ENCODE data around the gene KLHL2.
A peak's percentile ranks its signal among the peaks of the same experiment; 100 is the strongest.

Gene KLHL2

DNA sequence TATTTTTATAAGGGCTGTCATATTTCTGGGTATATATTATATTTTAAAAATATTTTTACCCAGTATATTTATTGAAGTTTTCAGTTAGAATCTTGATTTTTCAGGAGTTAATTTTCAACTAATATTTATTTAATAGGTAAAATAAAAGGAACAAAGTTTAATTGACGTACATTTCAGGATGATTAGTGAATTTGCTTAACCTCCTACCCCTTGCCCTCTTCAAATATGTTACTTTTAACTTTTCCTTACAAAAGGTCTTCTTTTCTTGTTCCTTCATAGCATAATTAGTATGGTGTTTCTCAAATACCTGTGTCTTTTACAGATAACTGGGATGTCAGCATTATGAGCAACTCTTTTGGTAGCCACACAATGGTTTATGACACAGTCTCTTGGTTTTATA is 95.3 kb downstream of the KLHL2 start:
- no peaks in the 10 kb centered on the region for H3K9me3 ChIP-seq (ENCODE audit: control insufficient read depth, insufficient read depth, low read length)
- no peak overlapping the region for H3K9ac ChIP-seq (ENCODE audit: low read depth, low read length)
- H3K36me3 ChIP-seq (ENCODE audit: insufficient read depth, low read length), result peaks cover 4% of the 10 kb centered on the region
- no peaks in the 10 kb centered on the region for H3K4me1 ChIP-seq (ENCODE audit: insufficient read depth, low read length)

DNA sequence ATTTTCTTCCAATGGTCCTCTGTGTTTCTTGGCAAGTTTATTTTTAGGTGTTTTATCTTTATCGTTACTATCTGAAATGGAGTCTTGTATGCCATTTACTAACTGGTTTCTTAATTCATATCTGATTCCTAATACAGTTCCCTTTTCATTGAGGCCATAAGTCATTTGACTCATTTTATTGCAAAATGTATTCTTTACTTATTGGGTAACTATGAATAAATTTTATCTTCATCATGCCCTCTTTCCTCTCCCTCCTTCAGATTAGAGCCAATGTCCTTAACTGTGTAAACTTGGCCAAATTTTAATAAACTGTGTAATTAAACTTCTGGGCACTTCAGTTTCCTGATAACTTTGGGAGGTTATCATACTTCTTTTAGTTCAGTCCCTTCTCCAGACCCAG is 100.8 kb downstream of the KLHL2 start:
- H3K4me1 ChIP-seq (ENCODE audit: insufficient read depth, low read length), result no peaks in the 10 kb centered on the region
- no peaks in the 10 kb centered on the region for H3K9me3 ChIP-seq (ENCODE audit: control insufficient read depth, insufficient read depth, low read length)
- H3K9ac ChIP-seq (ENCODE audit: low read depth, low read length), result no peak overlapping the region
- peaks cover 4% of the 10 kb centered on the region; the same call in 1 of the 2 replicates for H3K36me3 ChIP-seq (ENCODE audit: insufficient read depth, low read length)

DNA sequence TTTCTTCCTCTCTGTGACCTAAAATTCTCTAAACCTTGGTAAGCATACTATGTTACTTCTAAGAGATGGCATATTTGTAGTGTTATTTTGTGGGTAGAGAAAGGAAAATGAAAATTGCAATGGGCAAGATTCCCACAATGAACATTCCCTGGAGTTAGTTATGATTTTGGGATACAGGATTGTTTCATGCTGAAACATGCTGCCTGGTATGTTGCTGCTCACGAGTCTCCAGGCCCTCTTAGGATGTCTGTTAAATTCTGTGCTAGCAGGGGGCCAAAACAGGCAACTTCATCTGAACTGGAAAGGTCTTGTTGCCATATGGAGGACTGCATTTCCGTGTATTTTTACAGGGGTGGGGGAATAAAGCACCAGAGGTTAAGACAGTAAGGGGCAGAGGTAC is 101.2 kb downstream of the KLHL2 start:
- Histone ChIP-seq H3K4me1 (ENCODE audit: insufficient read depth, low read length) (no peaks in the 10 kb centered on the region), H3K9ac (ENCODE audit: low read depth, low read length) (no peak overlapping the region), H3K36me3 (ENCODE audit: insufficient read depth, low read length) (peaks cover 4% of the 10 kb centered on the region; the same call in 1 of the 2 replicates), H3K9me3 (ENCODE audit: control insufficient read depth, insufficient read depth, low read length) (no peaks in the 10 kb centered on the region)

DNA sequence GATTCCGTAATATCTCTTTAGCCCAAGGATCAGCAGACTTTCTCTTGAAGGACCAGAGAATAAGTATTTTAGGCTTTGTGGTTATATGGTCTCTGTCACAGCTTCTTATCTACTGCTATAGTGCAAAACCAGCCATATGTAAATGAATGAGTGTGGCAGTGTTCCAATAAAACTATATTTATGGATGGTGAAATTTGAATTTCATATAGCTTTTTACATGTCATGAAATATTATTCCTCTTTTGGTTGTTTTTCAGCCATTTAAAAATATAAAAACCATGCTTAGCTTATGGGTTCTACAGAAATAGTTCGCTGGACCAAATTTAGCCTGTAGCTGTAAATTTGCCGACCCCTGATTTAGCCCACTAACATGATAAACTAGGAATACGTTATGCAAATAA is 102.1 kb downstream of the KLHL2 start:
- H3K36me3 ChIP-seq (ENCODE audit: insufficient read depth, low read length), result peaks cover 4% of the 10 kb centered on the region; the same call in 1 of the 2 replicates
- no peaks in the 10 kb centered on the region for H3K4me1 ChIP-seq (ENCODE audit: insufficient read depth, low read length)
- H3K9me3 ChIP-seq (ENCODE audit: control insufficient read depth, insufficient read depth, low read length), result no peaks in the 10 kb centered on the region
- no peak overlapping the region for H3K9ac ChIP-seq (ENCODE audit: low read depth, low read length)

DNA sequence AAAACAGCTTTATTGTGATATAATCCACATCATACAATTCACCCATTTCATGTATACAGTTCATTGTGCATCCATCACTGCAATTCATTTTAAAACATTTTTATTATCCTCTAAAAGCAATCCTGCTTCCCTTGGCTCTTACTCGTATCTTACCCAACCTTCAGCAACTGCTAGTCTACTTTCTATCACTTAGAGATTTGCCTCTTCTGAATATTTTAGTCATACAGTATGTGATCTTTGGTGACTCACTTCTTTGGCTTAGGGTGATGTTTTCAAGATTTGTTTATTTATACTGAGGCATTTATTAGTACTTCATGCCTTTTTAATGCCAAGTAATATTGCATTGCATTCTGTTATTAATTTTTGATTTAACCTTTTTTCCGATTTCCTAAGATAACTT is 105.1 kb downstream of the KLHL2 start:
- Histone ChIP-seq H3K9ac (ENCODE audit: low read depth, low read length) (no peak overlapping the region), H3K36me3 (ENCODE audit: insufficient read depth, low read length) (0 out of 2 replicates have a peak, but pooled peaks cover 4% of the 10 kb centered on the region), H3K4me1 (ENCODE audit: insufficient read depth, low read length) (no peaks in the 10 kb centered on the region), H3K9me3 (ENCODE audit: control insufficient read depth, insufficient read depth, low read length) (no peaks in the 10 kb centered on the region)

DNA sequence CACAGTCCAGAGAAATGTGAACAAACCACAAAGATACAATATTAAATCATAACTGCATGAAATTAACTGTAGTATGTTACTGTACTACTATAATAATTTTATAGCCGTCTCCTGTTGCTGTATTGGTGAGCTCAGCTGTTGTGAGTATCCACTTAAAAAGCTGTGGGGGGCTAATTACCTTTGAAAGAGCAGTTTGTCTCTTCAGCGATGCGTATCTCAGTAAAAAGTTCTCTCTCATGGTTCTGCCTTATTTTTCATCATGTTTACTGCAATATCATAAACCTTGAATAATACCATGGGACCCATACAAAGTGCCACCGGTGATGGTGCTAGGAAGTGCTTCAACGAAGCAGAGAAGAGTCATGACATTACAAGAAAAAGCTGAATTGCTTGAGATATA is 111.7 kb downstream of the KLHL2 start:
- H3K36me3 ChIP-seq (ENCODE audit: insufficient read depth, low read length), result no peaks in the 10 kb centered on the region
- H3K4me1 ChIP-seq (ENCODE audit: insufficient read depth, low read length), result no peaks in the 10 kb centered on the region
- H3K9me3 ChIP-seq (ENCODE audit: control insufficient read depth, insufficient read depth, low read length), result no peaks in the 10 kb centered on the region

DNA sequence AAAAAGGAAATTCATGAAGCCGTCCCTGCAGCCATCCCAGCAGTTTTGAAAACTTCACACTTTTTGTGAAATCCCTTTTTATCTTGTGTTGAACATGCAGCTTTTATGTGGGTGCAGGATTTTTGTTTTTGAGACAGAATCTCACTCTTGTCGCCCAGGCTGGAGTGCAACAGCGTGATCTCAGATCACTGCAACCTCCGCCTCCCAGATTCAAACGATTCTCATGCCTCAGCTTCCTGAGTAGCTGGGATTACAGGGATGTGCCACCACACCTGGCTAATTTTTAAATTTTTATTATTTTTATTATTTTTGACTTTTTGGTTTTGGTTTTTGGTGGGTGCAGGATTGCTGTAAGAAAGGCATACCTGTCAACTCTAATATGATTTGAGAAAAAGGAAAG is 112.1 kb downstream of the KLHL2 start:
- Histone ChIP-seq H3K9ac (ENCODE audit: low read depth, low read length) (no peak overlapping the region), H3K36me3 (ENCODE audit: insufficient read depth, low read length) (no peaks in the 10 kb centered on the region), H3K4me1 (ENCODE audit: insufficient read depth, low read length) (no peaks in the 10 kb centered on the region), H3K9me3 (ENCODE audit: control insufficient read depth, insufficient read depth, low read length) (no peaks in the 10 kb centered on the region)

More for the DNA sequence above, 111.7 kb downstream of the KLHL2 start:
- H3K9ac ChIP-seq (ENCODE audit: low read depth, low read length), result no peak overlapping the region

DNA sequence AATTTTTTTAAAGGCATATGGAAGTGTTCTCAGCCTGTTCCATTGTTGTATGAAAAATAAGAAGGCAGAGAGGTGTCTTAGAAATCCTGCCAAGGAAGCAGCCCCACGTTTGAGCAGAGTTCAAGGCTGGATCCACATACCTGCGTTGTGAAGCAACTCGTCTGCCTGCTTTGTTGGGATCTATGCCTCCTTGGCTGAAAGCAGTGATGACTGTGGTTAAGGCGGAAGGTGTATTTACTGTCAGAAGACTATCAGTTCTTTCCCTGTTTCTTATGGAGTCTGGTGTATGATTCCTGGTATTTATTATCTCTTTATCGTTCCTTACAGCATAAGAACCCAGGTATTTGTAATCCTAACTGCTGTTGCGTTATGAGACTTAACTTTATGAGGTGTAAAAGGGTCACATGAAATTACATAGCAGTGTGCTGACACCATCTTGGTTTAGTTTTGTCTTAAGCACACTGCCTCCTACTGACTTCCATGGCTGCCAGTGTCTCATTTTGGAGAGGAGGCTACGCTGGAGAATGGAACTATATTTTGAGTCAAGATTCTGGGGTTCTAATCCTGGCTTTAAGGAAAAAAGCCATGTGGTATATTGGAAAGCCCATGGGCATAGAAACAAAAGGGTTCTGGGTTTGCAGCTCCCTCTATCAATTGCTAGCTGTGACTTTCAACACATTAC is 117.0 kb downstream of the KLHL2 start:
- Histone ChIP-seq H3K36me3 (ENCODE audit: insufficient read depth, low read length) (no peaks in the 10 kb centered on the region), H3K9me3 (ENCODE audit: control insufficient read depth, insufficient read depth, low read length) (no peaks in the 10 kb centered on the region), H3K9ac (ENCODE audit: low read depth, low read length) (no peak overlapping the region), H3K4me1 (ENCODE audit: insufficient read depth, low read length) (no peaks in the 10 kb centered on the region)

DNA sequence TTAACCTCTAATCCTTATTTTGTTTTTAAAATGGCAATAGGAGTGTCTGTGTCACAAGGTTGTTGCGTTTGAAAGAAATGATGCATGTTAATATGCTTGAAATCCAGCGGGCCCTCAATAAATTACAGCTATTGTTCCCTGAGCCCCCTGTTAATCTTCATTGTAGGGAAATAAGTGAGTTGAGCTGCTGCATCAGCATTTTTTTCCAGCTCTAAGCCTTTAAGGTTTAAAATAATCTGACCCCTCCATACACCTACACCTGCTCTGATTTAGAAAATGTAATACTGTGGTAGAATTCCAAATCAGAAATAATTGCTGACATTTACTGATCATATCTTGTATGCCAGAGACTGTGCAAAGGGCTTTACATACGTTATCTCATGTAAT is 117.5 kb downstream of the KLHL2 start:
- Histone ChIP-seq H3K9me3 (ENCODE audit: control insufficient read depth, insufficient read depth, low read length) (no peaks in the 10 kb centered on the region), H3K4me1 (ENCODE audit: insufficient read depth, low read length) (0 out of 2 replicates have a peak, but pooled peaks cover under 1% of the 10 kb centered on the region), H3K9ac (ENCODE audit: low read depth, low read length) (no peak overlapping the region), H3K36me3 (ENCODE audit: insufficient read depth, low read length) (no peaks in the 10 kb centered on the region)

DNA sequence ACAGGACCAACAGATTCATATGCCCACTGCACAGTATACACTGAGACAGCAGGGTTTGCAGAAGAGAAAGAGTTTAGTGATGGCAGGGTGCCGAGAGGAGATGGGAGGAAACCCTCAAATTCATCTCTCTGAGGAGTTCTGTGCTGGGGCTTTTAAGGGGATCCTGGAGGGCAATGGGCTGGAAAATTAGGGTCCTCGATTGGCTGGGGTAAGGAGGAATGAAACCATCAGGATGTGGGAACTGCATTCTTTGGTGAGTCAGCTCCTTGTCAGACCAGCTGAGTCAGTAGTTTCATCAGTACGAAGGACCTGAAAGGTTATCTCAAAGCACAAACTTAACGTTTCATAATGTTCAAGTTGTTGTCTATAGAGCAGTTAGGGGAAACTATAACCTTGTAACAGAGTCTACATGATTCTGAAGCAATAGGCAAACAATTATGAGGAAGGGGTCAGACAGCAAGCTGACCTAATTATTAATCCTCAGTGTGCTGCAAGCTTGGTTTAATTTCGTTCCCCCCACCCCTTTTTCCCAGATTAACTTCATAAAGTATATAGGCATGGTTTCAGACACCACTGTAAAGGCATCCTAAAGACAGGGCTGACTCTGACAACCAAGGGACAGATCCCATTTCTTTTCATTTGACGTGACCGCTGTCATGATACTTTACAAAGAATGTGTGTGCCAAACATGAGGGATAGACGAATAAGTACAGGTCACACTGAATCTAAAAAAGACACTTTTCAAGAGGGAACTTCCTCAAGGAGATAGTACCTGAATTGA is 118.6 kb downstream of the KLHL2 start:
- H3K36me3 ChIP-seq (ENCODE audit: insufficient read depth, low read length), result no peaks in the 10 kb centered on the region
- peak overlapping the region; percentile 81 for H3K9ac ChIP-seq (ENCODE audit: low read depth, low read length)
- H3K9me3 ChIP-seq (ENCODE audit: control insufficient read depth, insufficient read depth, low read length), result no peaks in the 10 kb centered on the region
- H3K4me1 ChIP-seq (ENCODE audit: insufficient read depth, low read length), result peaks cover 7% of the 10 kb centered on the region; the same call in 1 of the 2 replicates

DNA sequence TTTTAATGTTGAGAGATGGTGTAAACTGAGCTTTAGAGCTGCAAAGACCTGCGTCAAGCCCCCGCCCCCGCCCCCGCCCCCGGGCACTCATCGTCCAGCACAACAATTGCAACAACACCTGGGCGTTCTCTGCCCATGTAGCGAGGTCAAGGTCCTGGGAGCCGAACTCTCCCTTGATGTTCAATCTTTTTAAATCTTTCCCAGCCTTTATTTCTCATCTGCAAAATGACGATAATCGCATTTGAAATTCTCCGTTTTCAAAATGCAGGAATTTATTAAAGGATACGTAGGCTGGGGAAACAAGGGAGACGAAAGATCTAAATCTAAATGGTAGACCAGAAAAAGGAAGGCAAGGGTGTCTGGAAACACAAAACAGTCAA is 119.5 kb downstream of the KLHL2 start:
- Histone ChIP-seq H3K9me3 (ENCODE audit: control insufficient read depth, insufficient read depth, low read length) (no peaks in the 10 kb centered on the region), H3K36me3 (ENCODE audit: insufficient read depth, low read length) (no peaks in the 10 kb centered on the region), H3K9ac (ENCODE audit: low read depth, low read length) (peak overlapping the region; percentile 81), H3K4me1 (ENCODE audit: insufficient read depth, low read length) (peaks cover 11% of the 10 kb centered on the region; the same call in 1 of the 2 replicates)

DNA sequence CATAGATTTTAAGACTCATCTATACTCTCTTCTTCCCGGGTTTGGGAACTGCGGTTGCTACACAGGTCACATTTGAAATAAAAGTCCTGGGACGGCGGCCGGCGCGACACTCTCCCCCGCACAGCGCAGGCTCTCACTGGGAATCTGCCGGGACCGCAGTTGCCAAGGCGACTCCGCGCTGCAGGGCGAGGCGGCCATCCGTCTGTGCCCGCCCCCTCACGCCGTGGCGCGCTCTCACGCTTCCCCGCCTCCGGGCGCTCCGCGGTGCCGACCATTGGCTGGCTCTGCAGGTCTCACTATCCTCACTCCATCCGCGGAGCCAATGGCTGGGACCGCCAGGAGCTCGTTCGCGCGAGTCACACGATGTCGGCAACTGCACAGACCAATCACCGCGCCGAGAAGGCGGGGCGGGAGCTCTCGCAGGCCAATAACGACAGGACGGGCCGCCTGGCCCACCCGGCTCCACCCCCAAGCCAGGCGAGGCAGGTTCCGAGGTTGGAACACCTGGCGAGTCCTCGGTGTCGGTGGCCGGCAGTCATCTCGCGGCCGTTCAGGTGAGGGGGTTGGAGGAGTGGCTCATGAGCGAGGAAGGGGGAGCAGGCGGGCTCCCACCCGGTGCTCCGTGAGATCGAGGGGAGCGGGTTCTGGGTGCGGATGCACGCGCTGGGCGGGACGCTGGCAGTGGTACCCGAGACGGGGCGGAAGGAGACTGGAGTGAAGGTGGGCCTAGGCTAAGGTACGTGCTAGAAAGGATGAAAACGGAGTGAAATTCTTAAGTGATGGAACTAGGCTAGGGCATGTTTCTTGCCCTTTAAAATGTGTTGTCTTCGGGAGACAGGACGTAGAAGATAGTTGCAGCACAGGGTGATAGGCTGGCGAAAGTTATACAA is 120.1 kb downstream of the KLHL2 start, which contains the start of gene MSMO1:
Gene MSMO1 (plus strand): TSS at position 459 of the 890 bp plus-strand sequence. CDS start 5,702 bp downstream, outside the sequence.
- H3K9me3 ChIP-seq (ENCODE audit: control insufficient read depth, insufficient read depth, low read length), result no peaks in the 10 kb centered on the region
- peaks cover 11% of the 10 kb centered on the region; the same call in 1 of the 2 replicates for H3K4me1 ChIP-seq (ENCODE audit: insufficient read depth, low read length)
- no peaks in the 10 kb centered on the region for H3K36me3 ChIP-seq (ENCODE audit: insufficient read depth, low read length)
- H3K9ac ChIP-seq (ENCODE audit: low read depth, low read length), result peak within 1 kb of the TSS; percentile 81

DNA sequence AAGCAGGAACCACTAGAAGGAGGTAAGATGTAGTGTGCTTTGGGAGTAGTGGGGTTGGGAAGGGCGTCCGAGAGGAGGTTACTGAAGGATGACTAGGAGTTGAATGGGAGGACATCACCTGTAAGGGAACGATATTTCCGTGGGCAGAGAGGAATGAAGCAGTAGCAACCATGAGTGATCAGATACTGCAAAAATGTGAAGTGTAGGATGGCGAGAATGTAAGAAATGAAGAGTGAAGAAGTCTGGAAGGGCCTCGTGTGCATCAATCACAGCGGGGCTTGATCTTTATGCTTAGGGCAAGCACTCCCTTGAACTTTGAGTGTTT is 120.7 kb downstream of the KLHL2 start:
- H3K4me1 ChIP-seq (ENCODE audit: insufficient read depth, low read length), result peaks cover 11% of the 10 kb centered on the region; the same call in 1 of the 2 replicates

DNA sequence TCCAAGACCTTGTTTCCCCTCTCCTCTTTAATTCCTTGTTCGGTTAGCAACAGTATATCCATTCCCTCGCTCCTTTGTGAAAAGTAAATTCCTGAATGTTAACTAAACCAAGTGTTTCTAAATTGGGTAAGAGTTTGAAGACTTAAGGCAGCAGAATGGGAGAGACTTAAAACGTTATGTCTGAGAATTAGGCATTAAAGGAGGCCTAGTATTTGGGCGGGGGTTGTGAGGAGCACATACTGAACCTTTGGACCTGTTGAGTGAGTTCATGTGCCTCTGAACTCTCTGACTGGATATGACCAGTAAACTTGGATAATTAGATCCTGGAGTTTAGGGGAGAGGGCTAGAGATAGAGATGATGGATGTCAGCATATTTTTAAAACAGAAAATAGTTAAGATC is 121.3 kb downstream of the KLHL2 start:
- peaks cover 11% of the 10 kb centered on the region; the same call in 1 of the 2 replicates for H3K4me1 ChIP-seq (ENCODE audit: insufficient read depth, low read length)
- no peaks in the 10 kb centered on the region for H3K36me3 ChIP-seq (ENCODE audit: insufficient read depth, low read length)
- peak overlapping the region; percentile 81 for H3K9ac ChIP-seq (ENCODE audit: low read depth, low read length)
- H3K9me3 ChIP-seq (ENCODE audit: control insufficient read depth, insufficient read depth, low read length), result no peaks in the 10 kb centered on the region

More for the DNA sequence above, 120.7 kb downstream of the KLHL2 start:
- Histone ChIP-seq H3K9me3 (ENCODE audit: control insufficient read depth, insufficient read depth, low read length) (no peaks in the 10 kb centered on the region), H3K9ac (ENCODE audit: low read depth, low read length) (peak overlapping the region; percentile 81), H3K36me3 (ENCODE audit: insufficient read depth, low read length) (no peaks in the 10 kb centered on the region)
